CD4-positive, alpha-beta T cell treated with Interleukin-12 subunit alpha and Interleukin-12 subunit beta, for 1 hour (primary cell): ENCODE results near the gene MTA1.

Experiments used
- DNase-seq: peaks from one replicate; pipeline ENCODE4 v3.0.0-alpha.2; 2020

MTA1 gene

GRCh38 chr14:105490267-105490571 lies 70.6 kb downstream of the MTA1 start:
- DNase-seq: no peak

- DNase-seq: peak; percentile 100
Observed at GRCh38 chr14:105490572-105491365, 71.1 kb downstream of the MTA1 start, which contains the start of gene TEDC1. TEDC1 (plus strand) TSS chr14:105491246; CDS start chr14:105491376, 130 bp downstream.

- peak; percentile 91 for DNase-seq
Observed at GRCh38 chr14:105491366-105491973, 71.8 kb downstream of the MTA1 start.

- peak; percentile 41 for DNase-seq
Observed at GRCh38 chr14:105492031-105492970, 72.7 kb downstream of the MTA1 start.

- peak; percentile 39 for DNase-seq
Observed at GRCh38 chr14:105492971-105493871, 73.6 kb downstream of the MTA1 start.

- no peak for DNase-seq
Observed at GRCh38 chr14:105493921-105494605, 74.4 kb downstream of the MTA1 start.

GRCh38 chr14:105494606-105494929 lies 74.9 kb downstream of the MTA1 start:
- DNase-seq: no peak

GRCh38 chr14:105495101-105495989 lies 75.7 kb downstream of the MTA1 start:
- peak; percentile 29 for DNase-seq

GRCh38 chr14:105495990-105496830 lies 76.6 kb downstream of the MTA1 start:
- peak; percentile 31 for DNase-seq

- DNase-seq: peak; percentile 33
Observed at GRCh38 chr14:105496831-105497591, 77.4 kb downstream of the MTA1 start.

- peak; percentile 26 for DNase-seq
Observed at GRCh38 chr14:105497671-105498429, 78.2 kb downstream of the MTA1 start.

- peak; percentile 37 for DNase-seq
Observed at GRCh38 chr14:105498430-105499255, 79.0 kb downstream of the MTA1 start.

GRCh38 chr14:105499256-105500035 lies 79.8 kb downstream of the MTA1 start:
- DNase-seq: peak; percentile 23

GRCh38 chr14:105500036-105500725 lies 80.6 kb downstream of the MTA1 start:
- peak; percentile 28 for DNase-seq

GRCh38 chr14:105500726-105501101 lies 81.1 kb downstream of the MTA1 start:
- no peak for DNase-seq
